Thyroid gland (tissue), 4 donors: Measurements from ENCODE around the gene ACTN3.
"Not testable (repeated sequence)": the region's sequence is repeated elsewhere in the genome, so short reads cannot be mapped to it uniquely, and the experiment has no call there.

Source experiments
- CTCF ChIP-seq, 6 experiments: fragments of 200-600 bp in 3 of 6; fragments of 450-650 bp in 3 of 6; sonication (generic) in 3 of 6; IDR thresholded peaks; one replicate each; pipeline ENCODE4 v1.5.1; 2016 to 2019; ENCODE audit warnings: antibody characterized with exemption in 6 of 6, mild to moderate bottlenecking in 2 of 6, inconsistent platforms in 1 of 6, moderate library complexity in 1 of 6
- POLR2A ChIP-seq, 2 donors: fragments of 450-650 bp; IDR thresholded peaks; one replicate each; pipeline ENCODE4 v1.6.1; 2017; ENCODE audit warnings: antibody characterized with exemption in 2 of 2, mild to moderate bottlenecking in 2 of 2, moderate library complexity in 1 of 2

GRCh38 chr11:66606608-66607007, 59.9 kb downstream of the ACTN3 start:
- TF ChIP-seq CTCF, POLR2A (IDR thresholded peaks at IDR 0.05): not testable (repeated sequence)
